ENCODE results near the gene STK40.

Gene STK40

GRCh38 chr1:36337830-36338229 is 47.9 kb downstream of the STK40 start:
- no peak overlapping the region for H3K9ac ChIP-seq
- no peaks in the 10 kb centered on the region for H3K79me2 ChIP-seq
- no peak overlapping the region for H3K4me3 ChIP-seq (ENCODE audit: low read depth, low read length)
- H2AFZ ChIP-seq, result no peak overlapping the region
- no peaks in the 10 kb centered on the region for H3K9me3 ChIP-seq (ENCODE audit: control insufficient read depth, low read length)
- H3K4me1 ChIP-seq, result no peaks in the 10 kb centered on the region
- H3K27me3 ChIP-seq (ENCODE audit: control insufficient read depth, insufficient read depth, low read length), result no peaks in the 10 kb centered on the region
- TF ChIP-seq CTCF (IDR thresholded peaks at IDR 0.05), result no peak
- H3K36me3 ChIP-seq (ENCODE audit: control insufficient read depth, insufficient read depth, low read length), result no peaks in the 10 kb centered on the region
- no peak overlapping the region for H3K4me2 ChIP-seq (ENCODE audit: low read length)
- no peak overlapping the region for H3K27ac ChIP-seq

DNA sequence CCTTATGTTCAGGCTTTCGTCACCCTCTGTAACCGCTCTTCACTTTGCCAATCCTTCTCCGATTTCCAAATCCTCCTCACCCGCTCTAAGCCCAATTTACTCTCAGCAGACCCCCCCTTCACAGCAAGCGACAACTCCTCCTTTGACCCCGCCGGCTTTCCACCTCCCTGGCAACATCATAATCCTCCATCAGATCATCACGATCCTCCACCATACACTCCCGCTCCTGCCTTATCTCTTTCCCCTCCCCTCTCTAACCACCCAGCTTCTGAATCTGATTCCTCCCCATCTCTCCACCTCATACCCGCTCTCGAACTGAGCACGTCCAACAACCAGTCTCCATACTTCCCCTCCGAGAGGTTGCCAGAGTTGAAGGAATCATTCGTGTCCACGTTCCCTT is 54.8 kb downstream of the STK40 start:
- Histone ChIP-seq H3K4me1 (no peaks in the 10 kb centered on the region), H3K79me2 (no peaks in the 10 kb centered on the region), H3K27ac (no peak overlapping the region), H3K9ac (no peak overlapping the region), H3K4me3 (ENCODE audit: low read depth, low read length) (no peak overlapping the region), H3K9me3 (ENCODE audit: control insufficient read depth, low read length) (no peaks in the 10 kb centered on the region), H3K27me3 (ENCODE audit: control insufficient read depth, insufficient read depth, low read length) (no peaks in the 10 kb centered on the region), H2AFZ (no peak overlapping the region), H3K4me2 (ENCODE audit: low read length) (no peak overlapping the region), H3K36me3 (ENCODE audit: control insufficient read depth, insufficient read depth, low read length) (no peaks in the 10 kb centered on the region)
- no peak for TF ChIP-seq CTCF (IDR thresholded peaks at IDR 0.05)

GRCh38 chr1:36329817-36330216 is 55.9 kb downstream of the STK40 start:
- Histone ChIP-seq H3K27ac (no peak overlapping the region), H3K27me3 (ENCODE audit: control insufficient read depth, insufficient read depth, low read length) (no peaks in the 10 kb centered on the region), H3K4me2 (ENCODE audit: low read length) (no peak overlapping the region)

DNA sequence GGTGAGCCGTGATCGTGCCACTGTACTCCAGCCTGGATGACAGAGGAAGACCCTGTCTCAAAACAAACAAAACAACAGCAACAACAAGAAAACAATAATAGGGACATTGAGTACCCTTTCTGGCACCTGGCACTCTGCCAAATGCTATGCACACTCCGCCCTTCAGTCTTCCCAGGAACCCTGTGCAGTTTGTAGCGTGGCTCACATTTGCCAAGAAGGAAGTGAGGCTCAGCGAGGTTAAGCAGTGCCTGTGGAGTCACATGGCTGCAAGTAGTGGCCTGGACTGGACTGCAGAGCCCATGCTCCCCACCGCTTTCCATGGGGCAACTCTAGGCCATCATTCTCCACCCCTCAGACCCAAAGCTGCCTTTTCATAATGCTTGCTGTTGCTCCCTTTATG is 57.0 kb downstream of the STK40 start:
- Histone ChIP-seq H3K4me3 (ENCODE audit: low read depth, low read length) (no peak overlapping the region), H3K4me1 (no peaks in the 10 kb centered on the region), H3K27ac (no peak overlapping the region), H3K9me3 (ENCODE audit: control insufficient read depth, low read length) (no peaks in the 10 kb centered on the region), H2AFZ (no peak overlapping the region), H3K36me3 (ENCODE audit: control insufficient read depth, insufficient read depth, low read length) (no peaks in the 10 kb centered on the region), H3K4me2 (ENCODE audit: low read length) (no peak overlapping the region), H3K79me2 (no peaks in the 10 kb centered on the region), H3K9ac (no peak overlapping the region), H3K27me3 (ENCODE audit: control insufficient read depth, insufficient read depth, low read length) (no peaks in the 10 kb centered on the region)
- no peak for TF ChIP-seq CTCF (IDR thresholded peaks at IDR 0.05)

More at GRCh38 chr1:36329817-36330216, 55.9 kb downstream of the STK40 start:
- no peak overlapping the region for H2AFZ ChIP-seq
- no peaks in the 10 kb centered on the region for H3K9me3 ChIP-seq (ENCODE audit: control insufficient read depth, low read length)
- H3K4me1 ChIP-seq, result no peaks in the 10 kb centered on the region
- H3K79me2 ChIP-seq, result no peaks in the 10 kb centered on the region
- H3K4me3 ChIP-seq (ENCODE audit: low read depth, low read length), result no peak overlapping the region
- H3K9ac ChIP-seq, result no peak overlapping the region
- TF ChIP-seq CTCF (IDR thresholded peaks at IDR 0.05), result no peak
- H3K36me3 ChIP-seq (ENCODE audit: control insufficient read depth, insufficient read depth, low read length), result no peaks in the 10 kb centered on the region

- Histone ChIP-seq H3K4me1 (no peaks in the 10 kb centered on the region), H2AFZ (no peak overlapping the region), H3K27ac (no peak overlapping the region), H3K27me3 (ENCODE audit: control insufficient read depth, insufficient read depth, low read length) (no peaks in the 10 kb centered on the region), H3K9me3 (ENCODE audit: control insufficient read depth, low read length) (no peaks in the 10 kb centered on the region), H3K4me2 (ENCODE audit: low read length) (no peak overlapping the region), H3K4me3 (ENCODE audit: low read depth, low read length) (no peak overlapping the region), H3K79me2 (no peaks in the 10 kb centered on the region), H3K9ac (no peak overlapping the region), H3K36me3 (ENCODE audit: control insufficient read depth, insufficient read depth, low read length) (no peaks in the 10 kb centered on the region)
- no peak for TF ChIP-seq CTCF (IDR thresholded peaks at IDR 0.05)
Measured at GRCh38 chr1:36328088-36328480, 57.6 kb downstream of the STK40 start.
